HG03139 (cell line): Measurements from ENCODE around the gene NPR1.
"Not testable (repeated sequence)": the region's sequence is repeated elsewhere in the genome, so short reads cannot be mapped to it uniquely, and the experiment has no call there.

Experiments used
- ATAC-seq: cut with Tn5 transposase; IDR thresholded peaks from one replicate; pipeline ENCODE4 v1.9.1; 2021; ENCODE audit not compliant: unreplicated experiment

Gene NPR1

GRCh38 chr1:153678519-153679336, at the start of gene NPR1:
Gene NPR1 (plus strand): TSS chr1:153678688. CDS start chr1:153679109, 421 bp downstream.
- no peak for ATAC-seq

- no peak for ATAC-seq
These were observed 49.2 kb upstream of the NPR1 start for GRCh38 chr1:153629343-153629665.

GRCh38 chr1:153629971-153630370, 48.5 kb upstream of the NPR1 start:
- ATAC-seq: no peak

GRCh38 chr1:153630384-153630783, 48.1 kb upstream of the NPR1 start:
- ATAC-seq: no peak

- no peak for ATAC-seq
These were observed 47.2 kb upstream of the NPR1 start for GRCh38 chr1:153631047-153632022.

GRCh38 chr1:153633161-153633753, 45.2 kb upstream of the NPR1 start:
- ATAC-seq: no peak

GRCh38 chr1:153633754-153634665, 44.5 kb upstream of the NPR1 start, which contains the start of gene CHTOP:
Gene CHTOP (plus strand): TSS chr1:153634066. CDS start chr1:153636589, 2,523 bp downstream.
- ATAC-seq: peak; percentile 80

- no peak for ATAC-seq
These were observed 42.6 kb upstream of the NPR1 start for GRCh38 chr1:153635872-153636271.

- no peak for ATAC-seq
These were observed 42.2 kb upstream of the NPR1 start for GRCh38 chr1:153636312-153636711.

- no peak for ATAC-seq
These were observed 40.2 kb upstream of the NPR1 start for GRCh38 chr1:153638261-153638660.

- no peak for ATAC-seq
These were observed 39.2 kb upstream of the NPR1 start for GRCh38 chr1:153639280-153639679.

GRCh38 chr1:153640213-153640612, 38.3 kb upstream of the NPR1 start:
- not testable (repeated sequence) for ATAC-seq

GRCh38 chr1:153640861-153641260, 37.6 kb upstream of the NPR1 start:
- ATAC-seq: no peak

- ATAC-seq: no peak
These were observed 36.3 kb upstream of the NPR1 start for GRCh38 chr1:153642161-153642560.

GRCh38 chr1:153643100-153643499, 35.4 kb upstream of the NPR1 start:
- ATAC-seq: no peak

- no peak for ATAC-seq
These were observed 34.7 kb upstream of the NPR1 start for GRCh38 chr1:153643816-153644215.

GRCh38 chr1:153646672-153647345, 31.7 kb upstream of the NPR1 start:
- no peak for ATAC-seq

GRCh38 chr1:153647346-153647714, 31.2 kb upstream of the NPR1 start:
- ATAC-seq: no peak

- no peak for ATAC-seq
These were observed 30.4 kb upstream of the NPR1 start for GRCh38 chr1:153648000-153648643.
